Measurements from ENCODE around the gene SOX10. TPM values are rescaled to one million over a fixed set of nuclear protein-coding genes. Genes with fewer than 3 reads are reported as not detected.

Gene SOX10
- total RNA-seq, 1 experiment from 2014 or later, result 2.4 TPM

DNA sequence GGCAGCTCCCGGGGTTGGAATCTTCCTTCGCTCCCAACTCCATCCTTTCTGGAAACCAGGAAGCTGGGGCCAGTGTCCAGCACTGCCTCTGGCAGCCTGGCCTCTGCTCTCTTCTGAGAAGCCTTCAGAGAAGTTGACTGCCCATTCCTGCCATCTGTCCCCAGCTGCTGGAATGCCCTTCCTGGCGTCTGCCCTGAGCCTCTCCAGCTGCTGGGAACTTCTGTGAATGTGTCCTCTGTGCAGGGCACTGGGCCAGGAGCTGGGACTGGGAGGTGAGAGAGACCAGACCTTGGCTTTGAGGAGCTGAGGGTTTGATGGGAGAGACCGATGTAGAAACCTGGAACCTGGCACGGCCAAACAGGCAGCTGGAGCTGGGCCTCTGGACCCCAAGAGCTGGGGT lies 5.9 kb upstream of the SOX10 start:
- Mint-ChIP-seq H3K4me1 (peaks cover 5 to 8% of the 10 kb centered on the region in 2 experiments), H3K27ac (no peak overlapping the region), H3K9me3 (no peaks in the 10 kb centered on the region), H3K27me3 (ENCODE audit: low read depth) (peaks cover 12% of the 10 kb centered on the region), H3K36me3 (ENCODE audit: insufficient read depth in 1 of 3, low read depth in 3 of 3) (no peaks in the 10 kb centered on the region), H3K4me3 (no peak overlapping the region)
- Histone ChIP-seq H3K4me2 (ENCODE audit: insufficient read depth, insufficient read length, low read length) (no peak overlapping the region), H3K14ac (ENCODE audit: insufficient read depth, low read length) (no peak overlapping the region), H3K9ac (ENCODE audit: extremely low read depth, insufficient read length, low read length) (no peak overlapping the region), H3T11ph (ENCODE audit: low read length) (no peak overlapping the region), H3K79me1 (ENCODE audit: insufficient read depth, low read depth, low read length, poor library complexity, severe bottlenecking) (no peaks in the 10 kb centered on the region), H3K4me1 (ENCODE audit: insufficient read depth, low read length) (no peaks in the 10 kb centered on the region), H3K4ac (ENCODE audit: low read depth, low read length) (no peak overlapping the region), H2BK5ac (ENCODE audit: insufficient read length, low read length) (no peak overlapping the region), H3K56ac (ENCODE audit: insufficient read length, low read depth, low read length) (no peak overlapping the region), H3K9me3 (ENCODE audit: control insufficient read depth, low read depth, low read length) (no peaks in the 10 kb centered on the region), H2AK5ac (ENCODE audit: insufficient read length, low read length) (no peak overlapping the region), H3K27me3 (ENCODE audit: insufficient read depth, low read length) (no peaks in the 10 kb centered on the region), H2BK20ac (ENCODE audit: low read depth, low read length, poor library complexity, severe bottlenecking) (no peak overlapping the region), H3K23ac (ENCODE audit: insufficient read length, low read depth, low read length) (no peak overlapping the region), H4K5ac (ENCODE audit: insufficient read length, low read depth, low read length) (no peak overlapping the region), H2BK12ac (ENCODE audit: insufficient read length, low read depth, low read length) (no peak overlapping the region), H2BK15ac (ENCODE audit: low read depth, low read length) (no peak overlapping the region), H2BK120ac (ENCODE audit: low read depth, low read length, poor library complexity, severe bottlenecking) (no peak overlapping the region), H3K79me2 (ENCODE audit: insufficient read depth, low read length) (no peaks in the 10 kb centered on the region), H3K27ac (ENCODE audit: insufficient read length, low read depth, low read length) (no peak overlapping the region), H4K91ac (ENCODE audit: insufficient read length, low read depth, low read length) (no peak overlapping the region), H3K18ac (ENCODE audit: insufficient read length, low read depth, low read length) (no peak overlapping the region), H4K8ac (replicated peaks; ENCODE audit: insufficient read length, low read depth, low read length) (no peak overlapping the region), H4K20me1 (ENCODE audit: control insufficient read depth, insufficient read depth, insufficient read length) (no peaks in the 10 kb centered on the region), H3K23me2 (ENCODE audit: insufficient read length, low read depth, low read length, poor library complexity, severe bottlenecking) (no peaks in the 10 kb centered on the region), H2AFZ (ENCODE audit: low read length) (no peak overlapping the region)
- no CpG with 5 or more reads among the region's 5 CpGs for WGBS (ENCODE audit: extremely low coverage, insufficient read length, low lambda C conversion rate)
- DNase-seq, result no peak
- TF ChIP-seq, protein P1, sequence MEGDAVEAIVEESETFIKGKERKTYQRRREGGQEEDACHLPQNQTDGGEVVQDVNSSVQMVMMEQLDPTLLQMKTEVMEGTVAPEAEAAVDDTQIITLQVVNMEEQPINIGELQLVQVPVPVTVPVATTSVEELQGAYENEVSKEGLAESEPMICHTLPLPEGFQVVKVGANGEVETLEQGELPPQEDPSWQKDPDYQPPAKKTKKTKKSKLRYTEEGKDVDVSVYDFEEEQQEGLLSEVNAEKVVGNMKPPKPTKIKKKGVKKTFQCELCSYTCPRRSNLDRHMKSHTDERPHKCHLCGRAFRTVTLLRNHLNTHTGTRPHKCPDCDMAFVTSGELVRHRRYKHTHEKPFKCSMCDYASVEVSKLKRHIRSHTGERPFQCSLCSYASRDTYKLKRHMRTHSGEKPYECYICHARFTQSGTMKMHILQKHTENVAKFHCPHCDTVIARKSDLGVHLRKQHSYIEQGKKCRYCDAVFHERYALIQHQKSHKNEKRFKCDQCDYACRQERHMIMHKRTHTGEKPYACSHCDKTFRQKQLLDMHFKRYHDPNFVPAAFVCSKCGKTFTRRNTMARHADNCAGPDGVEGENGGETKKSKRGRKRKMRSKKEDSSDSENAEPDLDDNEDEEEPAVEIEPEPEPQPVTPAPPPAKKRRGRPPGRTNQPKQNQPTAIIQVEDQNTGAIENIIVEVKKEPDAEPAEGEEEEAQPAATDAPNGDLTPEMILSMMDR (conservative IDR thresholded peaks at IDR 0.05), result no peak

Measured in H9 (cell line).